ENCODE data around the gene TOMM40.

Gene TOMM40

DNA sequence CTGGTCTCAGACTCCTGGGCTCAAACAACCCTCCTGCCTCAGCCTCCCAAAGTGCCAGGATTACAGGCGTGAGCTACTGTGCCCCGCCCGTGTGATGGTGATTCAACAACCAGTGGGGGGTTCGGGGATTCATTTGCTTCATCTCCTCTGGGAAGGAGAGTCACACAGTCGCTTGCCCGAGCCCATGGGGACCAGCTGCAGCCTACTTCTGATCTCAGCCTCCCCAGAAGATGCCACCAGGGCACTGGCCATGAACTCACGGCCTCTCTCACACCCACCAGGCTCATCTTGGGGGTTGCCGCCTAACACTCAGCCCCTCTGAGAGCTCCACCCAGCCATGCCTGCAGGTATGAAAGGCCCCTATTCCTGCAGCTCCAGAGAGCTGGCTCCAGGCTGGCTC lies 6.8 kb downstream of the TOMM40 start:
- no peak for DNase-seq (ENCODE audit: low read depth)
- TF ChIP-seq, protein P1, sequence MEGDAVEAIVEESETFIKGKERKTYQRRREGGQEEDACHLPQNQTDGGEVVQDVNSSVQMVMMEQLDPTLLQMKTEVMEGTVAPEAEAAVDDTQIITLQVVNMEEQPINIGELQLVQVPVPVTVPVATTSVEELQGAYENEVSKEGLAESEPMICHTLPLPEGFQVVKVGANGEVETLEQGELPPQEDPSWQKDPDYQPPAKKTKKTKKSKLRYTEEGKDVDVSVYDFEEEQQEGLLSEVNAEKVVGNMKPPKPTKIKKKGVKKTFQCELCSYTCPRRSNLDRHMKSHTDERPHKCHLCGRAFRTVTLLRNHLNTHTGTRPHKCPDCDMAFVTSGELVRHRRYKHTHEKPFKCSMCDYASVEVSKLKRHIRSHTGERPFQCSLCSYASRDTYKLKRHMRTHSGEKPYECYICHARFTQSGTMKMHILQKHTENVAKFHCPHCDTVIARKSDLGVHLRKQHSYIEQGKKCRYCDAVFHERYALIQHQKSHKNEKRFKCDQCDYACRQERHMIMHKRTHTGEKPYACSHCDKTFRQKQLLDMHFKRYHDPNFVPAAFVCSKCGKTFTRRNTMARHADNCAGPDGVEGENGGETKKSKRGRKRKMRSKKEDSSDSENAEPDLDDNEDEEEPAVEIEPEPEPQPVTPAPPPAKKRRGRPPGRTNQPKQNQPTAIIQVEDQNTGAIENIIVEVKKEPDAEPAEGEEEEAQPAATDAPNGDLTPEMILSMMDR (IDR thresholded peaks at IDR 0.05; ENCODE audit: insufficient read depth, low read depth, low read length, missing control alignments) = no peak
- no peak overlapping the region for H3K4me3 ChIP-seq (ENCODE audit: low read depth, low read length)

DNA sequence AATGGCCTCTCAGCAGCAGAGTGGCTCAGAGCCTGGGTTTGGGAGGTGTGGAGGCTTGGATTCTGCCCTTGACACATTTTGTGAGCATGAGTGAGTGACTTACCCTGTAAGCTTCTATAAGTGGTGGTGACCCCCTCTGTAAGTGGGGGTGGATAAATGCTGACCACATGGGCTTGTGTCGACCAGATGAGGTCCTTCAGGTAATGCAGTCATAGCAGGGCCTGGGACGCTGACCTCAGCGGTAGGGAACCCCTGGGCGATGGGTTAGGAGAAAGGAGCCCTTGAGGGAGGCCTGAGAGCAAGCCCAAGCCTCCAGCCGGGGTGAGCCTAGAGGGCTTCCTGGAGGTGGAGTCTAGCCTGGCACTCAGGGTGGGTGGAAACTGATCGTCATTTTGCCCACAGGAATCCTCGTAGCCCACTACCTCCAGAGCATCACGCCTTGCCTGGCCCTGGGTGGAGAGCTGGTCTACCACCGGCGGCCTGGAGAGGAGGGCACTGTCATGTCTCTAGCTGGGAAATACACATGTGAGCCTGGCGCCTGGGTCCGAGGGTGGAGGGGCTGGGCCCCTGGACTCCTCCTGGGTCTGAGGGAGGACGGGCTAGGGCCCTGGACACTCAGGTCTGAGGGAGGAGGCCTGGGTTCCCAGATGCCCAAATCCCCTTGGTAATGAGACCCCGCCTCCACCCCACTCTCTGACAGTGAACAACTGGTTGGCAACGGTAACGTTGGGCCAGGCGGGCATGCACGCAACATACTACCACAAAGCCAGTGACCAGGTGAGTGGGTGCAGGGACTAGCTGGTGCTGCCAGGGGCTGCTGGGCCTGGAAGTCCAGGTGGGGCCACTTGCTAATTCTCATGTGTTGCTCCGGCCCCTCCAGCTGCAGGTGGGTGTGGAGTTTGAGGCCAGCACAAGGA lies 9.5 kb downstream of the TOMM40 start:
- no peak for DNase-seq (ENCODE audit: low read depth)
- TF ChIP-seq, protein P1 (IDR thresholded peaks at IDR 0.05; ENCODE audit: insufficient read depth, low read depth, low read length, missing control alignments) = no peak
- H3K4me3 ChIP-seq (ENCODE audit: low read depth, low read length) = no peak overlapping the region

DNA sequence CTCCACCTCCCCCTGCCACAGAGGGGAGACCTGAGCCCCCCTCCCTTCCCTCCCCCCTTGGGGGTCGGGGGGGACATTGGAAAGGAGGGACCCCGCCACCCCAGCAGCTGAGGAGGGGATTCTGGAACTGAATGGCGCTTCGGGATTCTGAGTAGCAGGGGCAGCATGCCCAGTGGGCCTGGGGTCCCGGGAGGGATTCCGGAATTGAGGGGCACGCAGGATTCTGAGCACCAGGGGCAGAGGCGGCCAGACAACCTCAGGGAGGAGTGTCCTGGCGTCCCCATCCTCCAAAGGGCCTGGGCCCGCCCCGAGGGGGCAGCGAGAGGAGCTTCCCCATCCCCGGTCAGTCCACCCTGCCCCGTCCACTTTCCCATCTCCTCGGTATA lies 12.2 kb downstream of the TOMM40 start:
- no peak overlapping the region for H3K4me3 ChIP-seq (ENCODE audit: low read depth, low read length)
- DNase-seq (ENCODE audit: low read depth) = no peak
- TF ChIP-seq, protein P1 (IDR thresholded peaks at IDR 0.05; ENCODE audit: insufficient read depth, low read depth, low read length, missing control alignments) = no peak

DNA sequence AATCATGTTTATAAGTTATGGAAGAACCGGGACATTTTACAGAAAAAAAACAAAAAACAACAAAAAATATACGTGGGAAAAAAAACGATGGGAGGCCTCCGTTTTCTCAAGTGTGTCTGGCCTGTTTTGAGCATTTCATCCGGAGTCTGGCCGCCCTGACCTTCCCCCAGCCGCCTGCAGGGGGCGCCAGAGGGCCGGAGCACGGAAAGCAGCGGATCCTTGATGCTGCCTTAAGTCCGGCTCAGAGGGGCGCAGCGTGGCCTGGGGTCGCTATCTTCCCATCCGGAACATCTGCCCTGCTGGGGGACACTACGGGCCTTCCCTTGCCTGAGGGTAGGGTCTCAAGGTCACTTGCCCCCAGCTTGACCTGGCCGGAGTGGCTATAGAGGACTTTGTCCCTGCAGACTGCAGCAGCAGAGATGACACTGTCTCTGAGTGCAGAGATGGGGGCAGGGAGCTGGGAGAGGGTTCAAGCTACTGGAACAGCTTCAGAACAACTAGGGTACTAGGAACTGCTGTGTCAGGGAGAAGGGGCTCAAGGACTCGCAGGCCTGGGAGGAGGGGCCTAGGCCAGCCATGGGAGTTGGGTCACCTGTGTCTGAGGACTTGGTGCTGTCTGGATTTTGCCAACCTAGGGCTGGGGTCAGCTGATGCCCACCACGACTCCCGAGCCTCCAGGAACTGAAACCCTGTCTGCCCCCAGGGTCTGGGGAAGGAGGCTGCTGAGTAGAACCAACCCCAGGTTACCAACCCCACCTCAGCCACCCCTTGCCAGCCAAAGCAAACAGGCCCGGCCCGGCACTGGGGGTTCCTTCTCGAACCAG lies 12.8 kb downstream of the TOMM40 start:
- no peak overlapping the region for H3K4me3 ChIP-seq (ENCODE audit: low read depth, low read length)
- peak; percentile 74 for DNase-seq (ENCODE audit: low read depth)
- TF ChIP-seq, protein P1 (IDR thresholded peaks at IDR 0.05; ENCODE audit: insufficient read depth, low read depth, low read length, missing control alignments) = peak; percentile 97

DNA sequence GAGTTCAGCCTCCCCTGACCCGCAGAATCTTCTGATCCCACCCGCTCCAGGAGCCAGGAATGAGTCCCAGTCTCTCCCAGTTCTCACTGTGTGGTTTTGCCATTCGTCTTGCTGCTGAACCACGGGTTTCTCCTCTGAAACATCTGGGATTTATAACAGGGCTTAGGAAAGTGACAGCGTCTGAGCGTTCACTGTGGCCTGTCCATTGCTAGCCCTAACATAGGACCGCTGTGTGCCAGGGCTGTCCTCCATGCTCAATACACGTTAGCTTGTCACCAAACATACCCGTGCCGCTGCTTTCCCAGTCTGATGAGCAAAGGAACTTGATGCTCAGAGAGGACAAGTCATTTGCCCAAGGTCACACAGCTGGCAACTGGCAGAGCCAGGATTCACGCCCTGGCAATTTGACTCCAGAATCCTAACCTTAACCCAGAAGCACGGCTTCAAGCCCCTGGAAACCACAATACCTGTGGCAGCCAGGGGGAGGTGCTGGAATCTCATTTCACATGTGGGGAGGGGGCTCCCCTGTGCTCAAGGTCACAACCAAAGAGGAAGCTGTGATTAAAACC lies 13.5 kb downstream of the TOMM40 start:
- TF ChIP-seq, protein P1 (IDR thresholded peaks at IDR 0.05; ENCODE audit: insufficient read depth, low read depth, low read length, missing control alignments) = peak; percentile 16

DNA sequence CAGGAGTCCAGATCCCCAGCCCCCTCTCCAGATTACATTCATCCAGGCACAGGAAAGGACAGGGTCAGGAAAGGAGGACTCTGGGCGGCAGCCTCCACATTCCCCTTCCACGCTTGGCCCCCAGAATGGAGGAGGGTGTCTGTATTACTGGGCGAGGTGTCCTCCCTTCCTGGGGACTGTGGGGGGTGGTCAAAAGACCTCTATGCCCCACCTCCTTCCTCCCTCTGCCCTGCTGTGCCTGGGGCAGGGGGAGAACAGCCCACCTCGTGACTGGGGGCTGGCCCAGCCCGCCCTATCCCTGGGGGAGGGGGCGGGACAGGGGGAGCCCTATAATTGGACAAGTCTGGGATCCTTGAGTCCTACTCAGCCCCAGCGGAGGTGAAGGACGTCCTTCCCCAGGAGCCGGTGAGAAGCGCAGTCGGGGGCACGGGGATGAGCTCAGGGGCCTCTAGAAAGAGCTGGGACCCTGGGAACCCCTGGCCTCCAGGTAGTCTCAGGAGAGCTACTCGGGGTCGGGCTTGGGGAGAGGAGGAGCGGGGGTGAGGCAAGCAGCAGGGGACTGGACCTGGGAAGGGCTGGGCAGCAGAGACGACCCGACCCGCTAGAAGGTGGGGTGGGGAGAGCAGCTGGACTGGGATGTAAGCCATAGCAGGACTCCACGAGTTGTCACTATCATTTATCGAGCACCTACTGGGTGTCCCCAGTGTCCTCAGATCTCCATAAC lies 14.5 kb downstream of the TOMM40 start, which contains the start of gene APOE:
APOE (plus strand) TSS at position 360 of the 724 bp plus-strand sequence. CDS start 829 bp downstream, outside the sequence.
- DNase-seq (ENCODE audit: low read depth) = no peak
- TF ChIP-seq, protein P1 (IDR thresholded peaks at IDR 0.05; ENCODE audit: insufficient read depth, low read depth, low read length, missing control alignments) = no peak
- no peak within 1 kb of the TSS for H3K4me3 ChIP-seq (ENCODE audit: low read depth, low read length)

More for the DNA sequence above, 13.5 kb downstream of the TOMM40 start:
- H3K4me3 ChIP-seq (ENCODE audit: low read depth, low read length) = no peak overlapping the region
- DNase-seq (ENCODE audit: low read depth) = peak; percentile 25

All from GM12865 (cell line).